ENCODE measurements around the gene APP.

APP gene

GRCh38 chr21:25842925-25843324, 327.6 kb downstream of the APP start:
- Histone ChIP-seq H3K4me3 (no peak overlapping the region), H3K27ac (no peak overlapping the region), H3K4me1 (no peaks in the 10 kb centered on the region; the same call in 1 of the 2 replicates), H3K36me3 (no peaks in the 10 kb centered on the region), H3K9ac (no peak overlapping the region), H3K9me3 (peaks cover 22% of the 10 kb centered on the region), H3K4me2 (no peak overlapping the region), H3K27me3 (no peaks in the 10 kb centered on the region), H4K20me1 (no peaks in the 10 kb centered on the region)
- no peak for TF ChIP-seq Cebpa-rat (IDR thresholded peaks at IDR 0.05)

- Histone ChIP-seq H3K9me3 (peaks cover 13% of the 10 kb centered on the region), H3K27ac (no peak overlapping the region)
- TF ChIP-seq Cebpa-rat (IDR thresholded peaks at IDR 0.05), result no peak
Observed at GRCh38 chr21:25838809-25839208, 331.8 kb downstream of the APP start.

GRCh38 chr21:25837533-25838265, 332.9 kb downstream of the APP start:
- Histone ChIP-seq H3K4me1 (no peaks in the 10 kb centered on the region), H3K27ac (no peak overlapping the region), H4K20me1 (no peaks in the 10 kb centered on the region), H3K9ac (no peak overlapping the region), H3K9me3 (peaks cover 24% of the 10 kb centered on the region), H3K36me3 (no peaks in the 10 kb centered on the region), H3K27me3 (no peaks in the 10 kb centered on the region), H3K4me2 (no peak overlapping the region), H3K4me3 (no peak overlapping the region)
- TF ChIP-seq Cebpa-rat (IDR thresholded peaks at IDR 0.05), result no peak

More at GRCh38 chr21:25838809-25839208, 331.8 kb downstream of the APP start:
- H3K4me2 ChIP-seq, result no peak overlapping the region
- H3K4me1 ChIP-seq, result no peaks in the 10 kb centered on the region; the same call in 1 of the 2 replicates
- H3K36me3 ChIP-seq, result no peaks in the 10 kb centered on the region
- H4K20me1 ChIP-seq, result no peaks in the 10 kb centered on the region
- H3K9ac ChIP-seq, result no peak overlapping the region
- no peak overlapping the region for H3K4me3 ChIP-seq
- no peaks in the 10 kb centered on the region for H3K27me3 ChIP-seq

- no peak for TF ChIP-seq Cebpa-rat (IDR thresholded peaks at IDR 0.05)
- Histone ChIP-seq H3K27ac (no peak overlapping the region), H3K4me3 (no peak overlapping the region), H3K27me3 (no peaks in the 10 kb centered on the region), H3K9ac (no peak overlapping the region), H3K36me3 (no peaks in the 10 kb centered on the region), H4K20me1 (no peaks in the 10 kb centered on the region), H3K4me2 (no peak overlapping the region), H3K4me1 (peaks cover 11% of the 10 kb centered on the region), H3K9me3 (peaks cover 30% of the 10 kb centered on the region)
Observed at GRCh38 chr21:25836396-25836795, 334.2 kb downstream of the APP start.

- no peak overlapping the region for H3K9ac ChIP-seq
- no peak overlapping the region for H3K4me2 ChIP-seq
- no peaks in the 10 kb centered on the region for H3K36me3 ChIP-seq
- no peak overlapping the region for H3K27ac ChIP-seq
- no peak for TF ChIP-seq Cebpa-rat (IDR thresholded peaks at IDR 0.05)
- no peak overlapping the region for H3K4me3 ChIP-seq
- no peaks in the 10 kb centered on the region for H3K27me3 ChIP-seq
- H3K4me1 ChIP-seq, result peaks cover 22% of the 10 kb centered on the region
- H4K20me1 ChIP-seq, result no peaks in the 10 kb centered on the region
- H3K9me3 ChIP-seq, result peaks cover 26% of the 10 kb centered on the region
Observed at GRCh38 chr21:25834381-25834780, 336.2 kb downstream of the APP start.

GRCh38 chr21:25831300-25831960, 339.1 kb downstream of the APP start:
- H3K9me3 ChIP-seq, result peaks cover 23% of the 10 kb centered on the region
- no peak for TF ChIP-seq Cebpa-rat (IDR thresholded peaks at IDR 0.05)
- H3K27ac ChIP-seq, result peak overlapping the region; percentile 23; the same call in 1 of the 2 replicates

More at GRCh38 chr21:25831300-25831960, 339.1 kb downstream of the APP start:
- Histone ChIP-seq H3K9ac (no peak overlapping the region), H4K20me1 (no peaks in the 10 kb centered on the region), H3K36me3 (no peaks in the 10 kb centered on the region), H3K27me3 (no peaks in the 10 kb centered on the region), H3K4me3 (no peak overlapping the region), H3K4me1 (peaks cover 22% of the 10 kb centered on the region), H3K4me2 (peak overlapping the region; percentile 64)
